ENCODE results near the gene SLC2A9. TPM values are rescaled to one million over a fixed set of nuclear protein-coding genes. Genes with fewer than 3 reads are reported as not detected.

Gene SLC2A9
- total and polyA plus RNA-seq, 2 of the 4 experiments (the other 2 are of a cell fraction), result 0.72 to 2.1 TPM

- intact Hi-C loops (cut with micrococcal nuclease) (no loop called here), in situ Hi-C loops (cut with MboI; ENCODE audit: low sequenced_read_pairs) (no loop called here), dilution Hi-C loops (cut with HindIII; ENCODE audit: low sequenced_read_pairs, unreplicated experiment) (no loop called here)
- Histone ChIP-seq H4K5ac (ENCODE audit: low read depth, low read length) (no peak overlapping the region), H3K4me2 (ENCODE audit: low read depth, low read length) (no peak overlapping the region), H4K20me1 (ENCODE audit: insufficient read depth, low read length) (no peaks in the 10 kb centered on the region), H2AFZ (replicated peaks; ENCODE audit: low read length, poor library complexity) (no peak overlapping the region), H3K27ac (ENCODE audit: insufficient read depth, low read length) (no peak overlapping the region), H3K23ac (ENCODE audit: low read depth, low read length) (no peak overlapping the region), H3K9me3 (ENCODE audit: control insufficient read depth, insufficient read depth, low read length) (no peaks in the 10 kb centered on the region), H4K8ac (ENCODE audit: low read depth in 2 of 2, low read length in 2 of 2) (no peak overlapping the region), H2BK5ac (ENCODE audit: low read depth, low read length, poor library complexity, severe bottlenecking) (no peak overlapping the region), H3K9me1 (ENCODE audit: insufficient read depth, low read length) (no peaks in the 10 kb centered on the region), H3K18ac (ENCODE audit: low read depth, low read length) (no peak overlapping the region), H3K4me1 (ENCODE audit: control insufficient read depth, insufficient read depth, low read length) (no peaks in the 10 kb centered on the region), H2AK9ac (replicated peaks; ENCODE audit: low read depth, low read length, poor library complexity) (no peak overlapping the region), H3K56ac (ENCODE audit: extremely low read depth, insufficient read depth, low read length) (no peak overlapping the region), H2BK120ac (ENCODE audit: low read depth, low read length) (no peak overlapping the region), H2AK5ac (ENCODE audit: low read depth, low read length) (no peak overlapping the region), H3K79me1 (ENCODE audit: low read depth in 1 of 2, low read length in 2 of 2) (no peaks in the 10 kb centered on the region), H3K14ac (replicated peaks; ENCODE audit: low read depth, low read length) (no peak overlapping the region), H3K9ac (ENCODE audit: low read depth, low read length) (no peak overlapping the region), H3K4me3 (ENCODE audit: insufficient read depth, low read depth, low read length) (no peak overlapping the region), H3K27me3 (ENCODE audit: control insufficient read depth, insufficient read depth, low read length) (no peaks in the 10 kb centered on the region; the same call in 1 of the 2 replicates), H3K36me3 (ENCODE audit: control insufficient read depth, insufficient read depth, low read length) (no peaks in the 10 kb centered on the region), H4K91ac (ENCODE audit: insufficient read depth, low read depth, low read length) (no peak overlapping the region), H2BK15ac (ENCODE audit: low read depth, low read length) (no peak overlapping the region), H3K4ac (ENCODE audit: low read depth, low read length) (no peak overlapping the region), H2BK20ac (ENCODE audit: low read depth, low read length) (no peak overlapping the region)
- 80% methylated on average over 1 of the region's 10 CpGs; no CpG with 5 or more reads in 1 of the 2 experiments for WGBS, 2 experiments (ENCODE audit: extremely low coverage in 2 of 2, insufficient read length in 1 of 2)
- DNase-seq (no peak), ATAC-seq (ENCODE audit: low read depth) (no peak)
- BruUV-seq (replicated peaks), result no TSS peak
- TF ChIP-seq MAFK (IDR thresholded peaks at IDR 0.05; ENCODE audit: low read depth, low read length), result no peak
- TF ChIP-seq MXI1 (IDR thresholded peaks at IDR 0.05; ENCODE audit: borderline replicate concordance, low read depth, low read length), result no peak
- TF ChIP-seq CTCF (conservative IDR thresholded peaks at IDR 0.05; ENCODE audit: low read depth, low read length), result no peak
- TF ChIP-seq SMC3 (IDR thresholded peaks at IDR 0.05; ENCODE audit: low read depth, low read length), result no peak
- no peak for TF ChIP-seq RCOR1 (IDR thresholded peaks at IDR 0.05; ENCODE audit: insufficient replicate concordance, low read length)
- TF ChIP-seq USF2 (IDR thresholded peaks at IDR 0.05; ENCODE audit: low read depth, low read length), result no peak
- TF ChIP-seq POLR2A (IDR thresholded peaks at IDR 0.05; ENCODE audit: low read depth, low read length), result no peak
- TF ChIP-seq RFX5 (IDR thresholded peaks at IDR 0.05; ENCODE audit: low read depth, low read length), result no peak
- TF ChIP-seq BHLHE40 (IDR thresholded peaks at IDR 0.05; ENCODE audit: low read depth, low read length), result no peak
- TF ChIP-seq FOS (IDR thresholded peaks at IDR 0.05; ENCODE audit: low read depth, low read length), result no peak
- TF ChIP-seq ELK1 (IDR thresholded peaks at IDR 0.05; ENCODE audit: borderline replicate concordance, low read depth, low read length), result no peak
- no peak for TF ChIP-seq NFE2L2 (IDR thresholded peaks at IDR 0.05; ENCODE audit: low read depth, low read length)
- no peak for TF ChIP-seq CHD1 (IDR thresholded peaks at IDR 0.05; ENCODE audit: low read depth, low read length)
- no peak for TF ChIP-seq CEBPB (IDR thresholded peaks at IDR 0.05; ENCODE audit: low read depth, low read length)
- TF ChIP-seq MAZ (IDR thresholded peaks at IDR 0.05; ENCODE audit: borderline replicate concordance, low read depth, low read length), result no peak
- TF ChIP-seq RAD21 (IDR thresholded peaks at IDR 0.05; ENCODE audit: low read length), result no peak
- CTCF ChIA-PET, result no interaction called here
- POLR2A ChIA-PET (ENCODE audit: unreplicated experiment), result no interaction called here
Observed at GRCh38 chr4:9942921-9943600, 78.2 kb downstream of the SLC2A9 start.
